Heart right ventricle (tissue), 16 donors: ENCODE measurements around the gene SUN3. TPM values are rescaled to one million over a fixed set of nuclear protein-coding genes. Genes with fewer than 3 reads are reported as not detected.

Source experiments
- ATAC-seq, 8 donors: fragments of 200-7000 bp; cut with Tn5 transposase; one replicate each; pipeline ENCODE4 v1.9.1; 2020; ENCODE audit warnings: mild to moderate bottlenecking in 8 of 8, moderate library complexity in 8 of 8, moderate number of reproducible peaks in 1 of 8
- DNase-seq, 2 donors: peaks; one replicate each; pipeline ENCODE4 v3.0.0-alpha.2; 2020
- H3K27ac ChIP-seq, 10 donors: fragments of 200-600 bp; sonication (generic) in 2 of 10; one replicate each; pipeline versions ENCODE4 v1.5.0 to v1.8.0; 2020 to 2022; ENCODE audit warnings: mild to moderate bottlenecking in 3 of 10
- H3K27me3 ChIP-seq, 7 donors: fragments of 200-600 bp; one replicate each; pipeline ENCODE4 v1.8.0; 2021 to 2022; ENCODE audit warnings: mild to moderate bottlenecking in 2 of 7
- H3K36me3 ChIP-seq, 9 donors: fragments of 200-600 bp; sonication (generic) in 1 of 9; one replicate each; pipeline versions ENCODE4 v1.5.0 to v1.8.0; 2020 to 2022; ENCODE audit warnings: mild to moderate bottlenecking in 2 of 9
- H3K4me1 ChIP-seq, 9 donors: fragments of 200-600 bp; sonication (generic) in 1 of 9; one replicate each; pipeline versions ENCODE4 v1.5.0 to v1.8.0; 2020 to 2022; ENCODE audit warnings: mild to moderate bottlenecking in 4 of 9
- H3K4me3 ChIP-seq, 10 donors: fragments of 200-600 bp; sonication (generic) in 2 of 10; one replicate each; pipeline versions ENCODE4 v1.5.0 to v1.8.0; 2020 to 2022; ENCODE audit warnings: mild to moderate bottlenecking in 7 of 10, moderate library complexity in 2 of 10
- H3K9me3 ChIP-seq, 11 donors: fragments of 200-600 bp in 10 of 11; sonication (generic) in 2 of 11; one replicate each; pipeline versions ENCODE4 v1.5.0 to v1.8.0; 2013 to 2022; ENCODE audit warnings: mild to moderate bottlenecking in 2 of 11, control low read depth in 1 of 11, moderate library complexity in 1 of 11
- CTCF ChIP-seq, 9 donors: fragments of 200-600 bp; sonication (generic) in 2 of 9; IDR thresholded peaks; one replicate each; pipeline versions ENCODE4 v1.5.0 to v1.8.0; 2021 to 2022; ENCODE audit warnings: antibody characterized with exemption in 9 of 9, mild to moderate bottlenecking in 5 of 9, moderate library complexity in 1 of 9
- WGBS, 2 donors: extraction: QIAGEN DNeasy Blood & Tissue Kit; methylation state at CpG; one replicate each; pipeline ENCODE4 v1.1.7; 2013; ENCODE audit warnings: inconsistent platforms in 1 of 2; 5-methylcytosine and 5-hydroxymethylcytosine counted together
- intact Hi-C, 10 donors: fragments of 100-400 bp; cut with DNase I; formaldehyde crosslinking; loops; one replicate each; pipeline versions ENCODE4 v1.11.1 to v1.14.2; 2022
- polyA plus RNA-seq, 2 donors: library from polyadenylated mRNA; stranded (reverse); fragments of 200-250 nt; gene quantifications; one replicate each; pipeline ENCODE4 v1.2.3, GENCODE V29; 2013
- total RNA-seq, 10 donors: library from RNA; stranded (reverse); fragmentation: NEBNext Ultra II Directional in 3 of 10; extraction: Animal tissue kit (Norgen Biotek cat#: 25700) in 3 of 10; gene quantifications; one replicate each; pipeline versions ENCODE4 v1.2.1 to v1.2.4, GENCODE V29; 2021 to 2023
- donor health status: Arrhythmogenic right ventricular cardiomyopathy.
- donor health status: ischemic (EF 13 %, LVEDD 7.1; RV severe dilation, severe dysfunction).
- donor health status: healthy with polysubstance abuse.
- donor health status: DM: no; HTN: yes; CAD: no.
- donor health status: DM: no; HTN: no; CAD: no.
- donor health status: ischemic (EF 25% LVEDD 6.9; RV normal size, moderate dysfunction).
- donor health status: ischemic (EF 25% LVEDD 5.7; RV mildly dilated, moderate dysfunction).
- donor health status: healthy.
- donor health status: DM: yes; HTN: yes; CAD: no.
- donor health status: Ischemic cardiomyopathy.
- donor health status: ischemic (EF 35%, LVEDD 5.7; RV mildly dilated, moderate dysfunction).
- donor health status: nonischemic (EF 11% LVEDD 7.7; RV severe dilation, severe dysfunction).
- donor health status: DM: yes; HTN: yes; CAD: no.
- donor health status: PGD.
- donor health status: ischemic (EF 29% LVEDD 5.4; RV normal size, mild dysfunction).
- donor health status: nonischemic (EF 23%, LVEDD 6.1; RV moderate dilation, normal function).

SUN3 gene
- total and polyA plus RNA-seq, 12 donors: not detected

GRCh38 chr7:48053736-48054135 lies 24.8 kb upstream of the SUN3 start:
- DNase-seq (no peak), ATAC-seq (no peak)
- Histone ChIP-seq H3K4me1 (peaks cover 0 to 5% (median 0%) of the 10 kb centered on the region in 9 donors), H3K27ac (no peak overlapping the region), H3K27me3 (no peaks in the 10 kb centered on the region), H3K9me3 (peaks cover 0 to 21% (median 0%) of the 10 kb centered on the region in 11 donors), H3K36me3 (no peaks in the 10 kb centered on the region), H3K4me3 (no peak overlapping the region)
- intact Hi-C loops: no loop called here
- 89 to 95% methylated on average over 2 of the region's 2 CpGs for WGBS, 2 donors
- TF ChIP-seq CTCF (IDR thresholded peaks at IDR 0.05): no peak

- WGBS, 2 donors: 64 to 77% methylated on average over 8 of the region's 8 CpGs
- H3K36me3 ChIP-seq: no peaks in the 10 kb centered on the region
- ATAC-seq (peak in 1 of 8 donors; percentile 22), DNase-seq (no peak)
- no peak overlapping the region for H3K4me3 ChIP-seq
- H3K9me3 ChIP-seq: peaks cover 0 to 16% (median 0%) of the 10 kb centered on the region in 11 donors
- H3K4me1 ChIP-seq: peaks cover 0 to 5% (median 0%) of the 10 kb centered on the region in 9 donors
- intact Hi-C loops: no loop called here
- TF ChIP-seq CTCF (IDR thresholded peaks at IDR 0.05): no peak
- H3K27ac ChIP-seq: no peak overlapping the region
- H3K27me3 ChIP-seq: peaks cover 0 to 5% (median 0%) of the 10 kb centered on the region in 7 donors
Measured at GRCh38 chr7:48052748-48053147, 23.8 kb upstream of the SUN3 start.

DNA sequence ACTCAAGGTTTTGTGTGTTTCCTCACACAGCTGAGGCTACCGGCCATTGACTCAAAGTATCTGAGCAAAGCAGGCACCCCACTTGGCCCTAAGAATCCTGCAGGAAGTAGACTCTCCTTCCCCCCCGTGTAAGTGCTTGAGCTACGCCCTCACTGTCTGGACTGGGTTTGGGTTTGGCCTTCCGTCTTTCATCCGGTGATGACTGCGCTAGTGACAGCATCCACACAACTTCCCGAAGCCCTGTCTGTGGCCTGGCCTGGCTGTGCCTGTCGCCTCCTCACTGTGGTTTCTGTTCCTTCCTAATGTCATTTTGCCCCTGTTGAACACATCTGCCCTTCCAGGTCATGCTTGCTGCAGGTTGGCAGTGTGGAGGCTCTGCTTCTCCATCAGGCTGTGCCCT lies 20.9 kb upstream of the SUN3 start:
- peak in 2 of 8 donors; percentile 38 to 55 for ATAC-seq
- intact Hi-C loops: no loop called here
- WGBS, 2 donors: 78 to 85% methylated on average over 8 of the region's 8 CpGs
- Histone ChIP-seq H3K4me3 (no peak overlapping the region), H3K27me3 (peaks cover 0 to 5% (median 0%) of the 10 kb centered on the region in 7 donors), H3K4me1 (peaks cover 0 to 5% (median 0%) of the 10 kb centered on the region in 9 donors), H3K36me3 (no peaks in the 10 kb centered on the region), H3K9me3 (no peaks in the 10 kb centered on the region), H3K27ac (no peak overlapping the region)
- no peak for TF ChIP-seq CTCF (IDR thresholded peaks at IDR 0.05)
- no peak for DNase-seq

- Histone ChIP-seq H3K9me3 (no peaks in the 10 kb centered on the region), H3K36me3 (no peaks in the 10 kb centered on the region), H3K27ac (no peak overlapping the region), H3K4me3 (no peak overlapping the region), H3K4me1 (peaks cover 0 to 5% (median 0%) of the 10 kb centered on the region in 9 donors), H3K27me3 (peaks cover 0 to 5% (median 0%) of the 10 kb centered on the region in 7 donors)
- intact Hi-C loops: no loop called here
- no peak for TF ChIP-seq CTCF (IDR thresholded peaks at IDR 0.05)
- 95% methylated on average over 8 of the region's 8 CpGs for WGBS, 2 donors
- peak in 1 of 8 donors; percentile 22 for ATAC-seq
- no peak for DNase-seq
Measured at GRCh38 chr7:48048113-48048512, 19.2 kb upstream of the SUN3 start.
